Neutrophil (primary cell): ENCODE results near the gene ARMC9.

Experiments used
- H3K27ac ChIP-seq: fragments of 200-600 bp; sonication (generic); 2 replicates; pipeline ENCODE4 v1.5.1; 2016; ENCODE audit warnings: mild to moderate bottlenecking, moderate library complexity
- H3K27me3 ChIP-seq: fragments of 200-600 bp; sonication (generic); 2 replicates; pipeline ENCODE4 v1.6.0; 2016; ENCODE audit warnings: mild to moderate bottlenecking
- H3K36me3 ChIP-seq: fragments of 200-600 bp; sonication (generic); 2 replicates; pipeline ENCODE4 v1.5.1; 2017
- H3K4me1 ChIP-seq, 2 experiments: fragments of 200-600 bp in 1 of 2; sonication (generic) in 1 of 2; 1 replicate in 1 of 2; 2 replicates in 1 of 2; pipeline versions ENCODE4 v1.5.1 to v1.6.1; 2013 to 2016; ENCODE audit warnings: low read depth in 1 of 2, low read length in 1 of 2, mild to moderate bottlenecking in 1 of 2, moderate library complexity in 1 of 2; ENCODE audit not compliant: control insufficient read depth in 1 of 2, insufficient read depth in 1 of 2
- H3K4me3 ChIP-seq, 2 experiments: fragments of 200-600 bp in 1 of 2; sonication (generic) in 1 of 2; 1 replicate in 1 of 2; 2 replicates in 1 of 2; pipeline ENCODE4 v1.5.1; 2013 to 2016; ENCODE audit warnings: low read depth in 1 of 2, low read length in 1 of 2, mild to moderate bottlenecking in 1 of 2, moderate library complexity in 1 of 2
- H3K9me3 ChIP-seq: fragments of 200-600 bp; sonication (generic); 2 replicates; pipeline ENCODE4 v1.5.1; 2016
- TF ChIP-seq, protein P1 (sequence below): fragments of 200-600 bp; sonication (generic); IDR thresholded peaks from 2 replicates; pipeline ENCODE4 v1.5.1; 2016; ENCODE audit warnings: antibody characterized with exemption

Gene ARMC9

DNA sequence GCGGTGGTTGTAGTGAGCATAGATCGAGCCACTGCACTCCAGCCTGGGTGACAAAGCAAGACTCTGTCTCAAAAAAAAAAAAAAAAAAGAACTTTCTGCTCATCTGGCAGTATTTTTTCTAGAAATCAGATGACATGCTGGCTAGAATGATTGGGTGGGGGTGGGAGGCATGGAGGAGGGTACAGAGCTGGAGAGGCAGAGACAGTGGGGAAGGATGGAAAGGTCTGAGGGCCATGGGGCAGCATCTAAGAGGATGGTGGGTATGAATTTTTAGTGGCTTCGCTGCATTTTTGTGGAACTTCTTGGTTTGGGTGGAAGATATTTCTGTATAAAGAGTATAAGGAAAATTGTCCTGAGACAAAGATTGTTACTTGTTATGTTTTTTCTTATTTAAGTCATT is 23.3 kb downstream of the ARMC9 start:
- TF ChIP-seq, protein P1, sequence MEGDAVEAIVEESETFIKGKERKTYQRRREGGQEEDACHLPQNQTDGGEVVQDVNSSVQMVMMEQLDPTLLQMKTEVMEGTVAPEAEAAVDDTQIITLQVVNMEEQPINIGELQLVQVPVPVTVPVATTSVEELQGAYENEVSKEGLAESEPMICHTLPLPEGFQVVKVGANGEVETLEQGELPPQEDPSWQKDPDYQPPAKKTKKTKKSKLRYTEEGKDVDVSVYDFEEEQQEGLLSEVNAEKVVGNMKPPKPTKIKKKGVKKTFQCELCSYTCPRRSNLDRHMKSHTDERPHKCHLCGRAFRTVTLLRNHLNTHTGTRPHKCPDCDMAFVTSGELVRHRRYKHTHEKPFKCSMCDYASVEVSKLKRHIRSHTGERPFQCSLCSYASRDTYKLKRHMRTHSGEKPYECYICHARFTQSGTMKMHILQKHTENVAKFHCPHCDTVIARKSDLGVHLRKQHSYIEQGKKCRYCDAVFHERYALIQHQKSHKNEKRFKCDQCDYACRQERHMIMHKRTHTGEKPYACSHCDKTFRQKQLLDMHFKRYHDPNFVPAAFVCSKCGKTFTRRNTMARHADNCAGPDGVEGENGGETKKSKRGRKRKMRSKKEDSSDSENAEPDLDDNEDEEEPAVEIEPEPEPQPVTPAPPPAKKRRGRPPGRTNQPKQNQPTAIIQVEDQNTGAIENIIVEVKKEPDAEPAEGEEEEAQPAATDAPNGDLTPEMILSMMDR = no peak
- Histone ChIP-seq H3K4me1 (no peaks in the 10 kb centered on the region), H3K9me3 (no peaks in the 10 kb centered on the region), H3K4me3 (no peak overlapping the region), H3K27me3 (no peaks in the 10 kb centered on the region), H3K27ac (no peak overlapping the region), H3K36me3 (no peaks in the 10 kb centered on the region)

DNA sequence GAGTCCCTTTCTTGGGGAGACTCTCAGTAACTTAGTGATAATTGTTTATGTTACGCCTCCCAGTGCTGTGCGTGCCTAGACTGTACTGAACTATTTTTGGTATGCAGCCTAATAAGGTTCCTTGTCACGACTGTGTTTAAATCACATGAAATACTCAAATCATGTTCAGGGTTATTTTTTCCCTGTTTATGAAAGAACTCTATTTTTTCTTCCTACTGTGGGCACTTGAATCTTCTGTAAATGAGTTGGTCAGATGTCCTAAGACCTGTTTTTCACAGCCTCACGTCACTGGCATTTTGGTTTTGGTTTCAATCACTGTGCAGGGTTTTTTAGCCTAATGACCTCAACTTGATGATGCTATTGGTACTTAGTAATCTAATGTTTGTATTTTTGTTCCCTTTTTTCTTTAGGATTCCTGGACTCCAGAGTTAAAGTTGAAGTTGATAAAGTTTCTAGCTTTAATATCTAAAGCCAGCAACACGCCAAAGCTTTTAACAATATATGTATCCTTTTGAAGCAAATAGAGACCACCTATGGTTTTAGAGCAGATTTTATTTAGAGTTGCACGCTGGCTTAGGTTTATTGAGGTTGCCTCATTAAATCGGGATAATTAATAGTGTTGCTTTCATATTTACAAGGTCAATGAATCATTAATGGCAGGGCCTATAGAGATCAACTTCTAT is 24.0 kb downstream of the ARMC9 start:
- H3K27ac ChIP-seq = no peak overlapping the region
- TF ChIP-seq, protein P1 = no peak
- no peaks in the 10 kb centered on the region for H3K4me1 ChIP-seq
- no peak overlapping the region for H3K4me3 ChIP-seq
- no peaks in the 10 kb centered on the region for H3K36me3 ChIP-seq
- no peaks in the 10 kb centered on the region for H3K9me3 ChIP-seq
- H3K27me3 ChIP-seq = no peaks in the 10 kb centered on the region

DNA sequence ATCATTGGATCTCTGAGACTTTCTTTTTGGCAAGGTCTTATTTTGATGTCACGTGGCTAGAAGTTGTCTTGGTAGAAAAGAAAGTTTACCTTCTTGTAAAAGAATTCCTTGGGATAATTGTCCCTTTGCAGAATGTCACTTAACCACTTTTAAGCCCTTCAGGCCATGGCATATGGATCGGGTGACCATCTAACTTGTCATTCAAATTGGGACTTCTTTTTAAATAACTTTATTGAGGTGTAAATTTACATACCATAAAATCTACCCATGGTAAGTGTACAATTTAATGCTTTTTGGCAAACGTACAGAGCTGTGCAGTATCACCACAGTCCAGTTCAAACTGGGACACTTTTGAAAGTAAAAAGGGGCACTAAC is 24.6 kb downstream of the ARMC9 start:
- TF ChIP-seq, protein P1 = no peak
- no peaks in the 10 kb centered on the region for H3K4me1 ChIP-seq
- no peaks in the 10 kb centered on the region for H3K27me3 ChIP-seq
- H3K36me3 ChIP-seq = no peaks in the 10 kb centered on the region
- H3K27ac ChIP-seq = no peak overlapping the region
- H3K4me3 ChIP-seq = no peak overlapping the region
- no peaks in the 10 kb centered on the region for H3K9me3 ChIP-seq

DNA sequence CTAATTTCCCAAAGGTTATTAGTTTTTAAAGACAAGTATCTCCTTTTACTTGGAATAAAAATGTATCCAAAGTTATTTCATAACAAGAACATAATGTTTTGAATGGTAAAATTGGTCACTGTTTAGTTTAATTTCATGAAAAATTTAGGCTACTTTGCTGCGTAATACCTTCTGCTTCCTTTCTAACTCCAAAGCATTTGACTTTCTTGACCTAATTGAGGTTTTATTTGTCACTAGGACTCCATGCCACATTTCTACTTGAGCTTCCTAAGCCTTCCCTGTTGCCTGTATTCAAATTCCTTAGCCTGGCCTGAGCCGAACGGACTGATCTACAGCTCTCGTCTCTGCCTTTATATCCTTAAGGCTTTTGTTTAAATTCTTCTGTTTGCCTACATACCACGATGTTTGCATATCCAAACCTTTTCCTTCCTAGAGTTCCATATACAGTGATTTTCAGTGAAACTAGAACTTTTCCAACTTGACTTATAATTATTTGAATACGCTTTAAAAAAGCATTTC is 25.1 kb downstream of the ARMC9 start:
- Histone ChIP-seq H3K4me3 (no peak overlapping the region), H3K27ac (no peak overlapping the region), H3K36me3 (no peaks in the 10 kb centered on the region), H3K27me3 (no peaks in the 10 kb centered on the region), H3K9me3 (no peaks in the 10 kb centered on the region), H3K4me1 (no peaks in the 10 kb centered on the region)
- TF ChIP-seq, protein P1 = no peak

DNA sequence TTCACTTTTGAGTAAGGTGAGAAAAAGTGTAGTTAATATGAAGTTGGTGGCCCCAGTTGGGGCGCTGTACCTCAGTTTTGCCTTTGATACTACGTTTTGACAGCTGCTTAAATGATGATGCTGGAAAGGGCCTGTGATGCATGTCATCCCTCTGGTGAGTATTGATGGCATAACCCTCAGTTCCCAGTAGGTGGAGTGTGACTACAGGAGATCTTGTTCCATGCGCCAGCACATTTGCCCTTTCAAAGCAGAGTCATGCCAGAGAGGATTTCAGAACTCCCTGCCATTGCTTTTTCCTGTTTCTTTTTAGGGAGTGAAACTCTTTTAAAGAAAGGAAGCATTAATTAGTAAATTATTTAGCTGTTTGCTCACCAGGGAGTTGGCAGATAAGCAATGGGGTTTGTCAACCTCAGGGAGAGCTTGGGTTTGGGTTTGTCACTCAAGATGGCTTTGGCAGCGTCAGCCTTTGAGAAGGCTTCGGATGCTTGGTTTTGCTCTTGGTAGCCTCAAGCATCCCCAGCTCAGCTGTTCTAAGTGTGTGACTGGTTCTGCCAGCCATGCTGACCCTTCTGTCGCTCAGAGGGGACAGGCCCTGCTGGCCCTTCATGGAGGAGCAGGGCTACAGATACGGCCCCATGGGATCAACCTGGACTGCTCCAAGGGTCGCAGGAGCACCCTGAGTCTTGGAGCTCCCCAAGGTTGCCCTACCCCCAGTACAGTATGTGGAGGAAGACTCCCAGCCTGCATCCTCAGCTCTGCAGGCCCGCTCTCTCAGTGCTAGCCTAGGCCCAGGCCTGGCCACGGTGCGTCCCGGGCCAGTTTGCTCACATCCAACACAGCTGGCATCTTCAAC is 29.1 kb downstream of the ARMC9 start:
- Histone ChIP-seq H3K4me1 (no peaks in the 10 kb centered on the region), H3K4me3 (no peak overlapping the region), H3K27ac (no peak overlapping the region), H3K36me3 (no peaks in the 10 kb centered on the region), H3K27me3 (no peaks in the 10 kb centered on the region), H3K9me3 (no peaks in the 10 kb centered on the region)
- TF ChIP-seq, protein P1 = no peak
